Ascending aorta (tissue), 2 donors: ENCODE results near the gene DHPS. TPM values are rescaled to one million over a fixed set of nuclear protein-coding genes. Genes with fewer than 3 reads are reported as not detected.
"Not testable (repeated sequence)": the region's sequence is repeated elsewhere in the genome, so short reads cannot be mapped to it uniquely, and the experiment has no call there.

Experiments used
- DNase-seq, 2 donors: peaks; one replicate each; pipeline ENCODE4 v3.0.0-alpha.2; 2019; ENCODE audit warnings: low spot score in 2 of 2
- H3K27ac ChIP-seq, 2 donors: fragments of 200-600 bp; sonication (generic); one replicate each; pipeline ENCODE4 v1.5.1; 2016 to 2017; ENCODE audit warnings: mild to moderate bottlenecking in 1 of 2
- H3K27me3 ChIP-seq: fragments of 200-600 bp; sonication (generic); one replicate; pipeline ENCODE4 v1.5.1; 2017
- H3K36me3 ChIP-seq, 2 donors: fragments of 200-600 bp; sonication (generic); one replicate each; pipeline ENCODE4 v1.5.1; 2016
- H3K4me1 ChIP-seq, 2 donors: fragments of 200-600 bp; sonication (generic); one replicate each; pipeline ENCODE4 v1.5.1; 2016 to 2017; ENCODE audit warnings: mild to moderate bottlenecking in 1 of 2
- H3K4me3 ChIP-seq, 2 donors: fragments of 200-600 bp; sonication (generic); one replicate each; pipeline ENCODE4 v1.5.1; 2016 to 2017; ENCODE audit warnings: mild to moderate bottlenecking in 1 of 2
- H3K9me3 ChIP-seq, 2 donors: fragments of 200-600 bp; sonication (generic); one replicate each; pipeline ENCODE4 v1.5.1; 2016
- intact Hi-C: fragments of 100-400 bp; cut with DNase I; formaldehyde crosslinking; loops from one replicate; pipeline ENCODE4 v1.15.1; 2023
- total RNA-seq: library from RNA; depleted of rRNA; stranded (reverse); fragments of >200 nt; gene quantifications from one replicate; pipeline ENCODE4 v1.1.0, GENCODE V29; 2016
- TF ChIP-seq, protein P1 (sequence below), 3 experiments: fragments of 200-600 bp in 2 of 3; fragments of 450-650 bp in 1 of 3; sonication (generic) in 2 of 3; IDR thresholded peaks; one replicate each; pipeline ENCODE4 v1.5.1; 2016 to 2019; ENCODE audit warnings: antibody characterized with exemption in 3 of 3, mild to moderate bottlenecking in 1 of 3, moderate library complexity in 1 of 3

DHPS gene
- total RNA-seq, 1 donor from 2014 or later: 160 TPM

DNA sequence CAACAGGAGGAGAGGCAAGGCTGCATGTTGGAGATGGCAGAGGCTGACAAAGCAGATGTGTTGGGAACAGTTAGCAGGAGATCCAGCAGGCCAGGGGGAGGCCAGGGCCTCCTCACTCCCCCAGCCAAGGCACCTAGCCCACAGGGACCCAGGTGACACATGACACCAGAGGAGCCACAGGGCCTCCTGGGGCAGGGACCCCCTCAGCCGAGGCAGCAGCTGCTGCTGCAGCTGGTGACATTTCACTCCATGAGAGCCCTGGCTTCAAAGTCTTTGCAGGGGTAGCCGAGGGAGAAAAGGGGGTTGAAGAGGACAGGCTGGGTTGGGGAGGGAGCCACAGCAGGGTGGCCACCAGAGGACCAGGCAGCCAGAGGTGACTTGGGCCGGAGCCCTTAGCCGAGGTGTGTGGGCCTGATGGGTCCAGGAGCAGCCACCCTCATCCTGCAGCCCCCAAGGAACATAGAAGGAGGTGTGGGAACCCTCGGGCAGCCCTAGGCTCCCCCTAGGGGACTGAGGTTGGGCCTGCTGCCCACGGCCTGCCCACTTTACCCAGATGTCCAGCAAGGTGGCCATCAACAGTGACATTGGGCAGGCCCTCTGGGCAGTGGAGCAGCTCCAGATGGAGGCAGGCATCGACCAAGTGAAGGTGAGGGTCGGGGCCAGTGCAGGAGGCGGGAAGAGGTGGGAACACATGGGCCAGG lies 6.0 kb upstream of the DHPS start, which contains the start of gene GNG14:
TSS of gene GNG14 (plus strand) at position 503 of the 701 bp plus-strand sequence. CDS start at position 554, 51 bp downstream.
- DNase-seq: no peak
- Histone ChIP-seq H3K4me3 (no peak within 1 kb of the TSS), H3K36me3 (no peaks in the 10 kb centered on the region), H3K27me3 (no peaks in the 10 kb centered on the region), H3K9me3 (no peaks in the 10 kb centered on the region), H3K4me1 (no peaks in the 10 kb centered on the region), H3K27ac (no peak within 1 kb of the TSS)
- TF ChIP-seq, protein P1, sequence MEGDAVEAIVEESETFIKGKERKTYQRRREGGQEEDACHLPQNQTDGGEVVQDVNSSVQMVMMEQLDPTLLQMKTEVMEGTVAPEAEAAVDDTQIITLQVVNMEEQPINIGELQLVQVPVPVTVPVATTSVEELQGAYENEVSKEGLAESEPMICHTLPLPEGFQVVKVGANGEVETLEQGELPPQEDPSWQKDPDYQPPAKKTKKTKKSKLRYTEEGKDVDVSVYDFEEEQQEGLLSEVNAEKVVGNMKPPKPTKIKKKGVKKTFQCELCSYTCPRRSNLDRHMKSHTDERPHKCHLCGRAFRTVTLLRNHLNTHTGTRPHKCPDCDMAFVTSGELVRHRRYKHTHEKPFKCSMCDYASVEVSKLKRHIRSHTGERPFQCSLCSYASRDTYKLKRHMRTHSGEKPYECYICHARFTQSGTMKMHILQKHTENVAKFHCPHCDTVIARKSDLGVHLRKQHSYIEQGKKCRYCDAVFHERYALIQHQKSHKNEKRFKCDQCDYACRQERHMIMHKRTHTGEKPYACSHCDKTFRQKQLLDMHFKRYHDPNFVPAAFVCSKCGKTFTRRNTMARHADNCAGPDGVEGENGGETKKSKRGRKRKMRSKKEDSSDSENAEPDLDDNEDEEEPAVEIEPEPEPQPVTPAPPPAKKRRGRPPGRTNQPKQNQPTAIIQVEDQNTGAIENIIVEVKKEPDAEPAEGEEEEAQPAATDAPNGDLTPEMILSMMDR (IDR thresholded peaks at IDR 0.05): no peak
- intact Hi-C loops: no loop called here

DNA sequence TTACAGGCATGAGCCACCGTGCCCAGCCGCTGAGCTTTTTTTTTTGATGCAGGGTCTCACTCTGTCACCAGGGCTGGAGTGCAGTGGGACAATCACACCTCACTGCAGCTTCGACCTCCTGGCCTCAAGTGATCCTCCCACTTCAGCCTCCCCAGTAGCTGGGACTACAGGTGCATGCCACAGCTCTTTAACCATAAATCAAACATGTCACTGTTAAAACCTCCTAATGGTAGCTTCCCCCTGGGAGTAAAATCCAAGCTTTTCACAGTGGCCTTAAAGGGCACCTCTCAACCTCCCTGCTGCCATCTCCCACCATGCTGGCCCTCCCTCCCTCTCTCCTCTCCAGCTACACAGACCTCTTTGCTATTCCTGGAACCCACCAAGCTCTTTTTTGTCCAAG lies 4.2 kb upstream of the DHPS start:
- H3K27me3 ChIP-seq: no peaks in the 10 kb centered on the region
- DNase-seq: no peak
- intact Hi-C loops: no loop called here
- H3K36me3 ChIP-seq: no peaks in the 10 kb centered on the region
- no peak overlapping the region for H3K4me3 ChIP-seq
- H3K9me3 ChIP-seq: no peaks in the 10 kb centered on the region
- TF ChIP-seq, protein P1 (IDR thresholded peaks at IDR 0.05): no peak
- peaks cover 0 to under 1% of the 10 kb centered on the region in 2 donors for H3K4me1 ChIP-seq
- no peak overlapping the region for H3K27ac ChIP-seq

DNA sequence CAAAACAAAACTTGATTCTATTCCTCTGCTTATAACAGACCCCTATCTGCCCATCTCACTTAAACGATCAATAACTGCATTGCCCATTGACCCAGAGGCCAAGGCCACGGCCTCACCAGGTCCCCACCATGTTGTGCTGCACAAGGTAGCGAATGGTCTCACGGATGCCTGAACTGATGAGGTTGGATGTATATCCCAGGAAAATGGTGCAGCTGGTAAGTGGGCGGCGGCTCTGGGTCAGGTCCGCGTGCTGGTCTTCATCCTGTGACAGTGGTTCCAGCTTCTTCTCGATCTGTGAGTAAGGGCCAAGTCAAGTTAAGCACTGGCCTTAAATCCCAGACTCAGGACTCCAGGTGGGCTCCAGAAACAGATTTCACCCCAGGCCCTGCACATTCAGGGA lies 1.6 kb downstream of the DHPS start:
- no peak for DNase-seq
- intact Hi-C loops: loop anchor here (5.0 kb wide), 1 partner anchor 57 kb away; the partner anchor contains the start of gene GET3
- H3K36me3 ChIP-seq: peaks cover 40 to 50% of the 10 kb centered on the region in 2 donors
- no peaks in the 10 kb centered on the region for H3K27me3 ChIP-seq
- no peak overlapping the region for H3K27ac ChIP-seq
- peaks cover 0 to 9% of the 10 kb centered on the region in 2 donors for H3K4me1 ChIP-seq
- H3K4me3 ChIP-seq: no peak overlapping the region
- H3K9me3 ChIP-seq: no peaks in the 10 kb centered on the region
- TF ChIP-seq, protein P1 (IDR thresholded peaks at IDR 0.05): no peak

DNA sequence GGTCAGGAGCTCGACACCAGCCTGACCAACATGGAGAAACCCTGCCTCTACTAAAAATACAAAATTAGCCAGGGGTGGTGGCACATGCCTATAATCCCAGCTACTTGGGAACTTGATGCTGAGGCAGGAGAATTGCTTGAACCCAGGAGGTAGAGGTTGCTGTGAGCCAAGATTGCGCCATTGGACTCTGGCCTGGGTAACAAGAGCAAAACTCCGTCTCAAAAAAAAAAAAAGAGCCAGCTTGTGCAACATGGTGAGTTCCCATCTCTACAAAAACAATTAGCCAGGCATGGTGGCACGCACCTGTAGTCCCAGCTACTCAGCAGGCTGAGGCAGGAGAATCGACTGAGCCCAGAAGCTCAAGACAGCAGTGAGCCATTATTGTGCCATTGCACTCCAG lies 3.6 kb downstream of the DHPS start:
- H3K9me3 ChIP-seq, DNase-seq, H3K27me3 ChIP-seq, H3K4me1 ChIP-seq, H3K27ac ChIP-seq, H3K4me3 ChIP-seq: not testable (repeated sequence)
- H3K36me3 ChIP-seq: peaks cover 55 to 68% of the 10 kb centered on the region in 2 donors
- intact Hi-C loops: loop anchor here (10.0 kb wide), 1 partner anchor 623 kb away; the partner anchor contains the start of gene ZNF878

DNA sequence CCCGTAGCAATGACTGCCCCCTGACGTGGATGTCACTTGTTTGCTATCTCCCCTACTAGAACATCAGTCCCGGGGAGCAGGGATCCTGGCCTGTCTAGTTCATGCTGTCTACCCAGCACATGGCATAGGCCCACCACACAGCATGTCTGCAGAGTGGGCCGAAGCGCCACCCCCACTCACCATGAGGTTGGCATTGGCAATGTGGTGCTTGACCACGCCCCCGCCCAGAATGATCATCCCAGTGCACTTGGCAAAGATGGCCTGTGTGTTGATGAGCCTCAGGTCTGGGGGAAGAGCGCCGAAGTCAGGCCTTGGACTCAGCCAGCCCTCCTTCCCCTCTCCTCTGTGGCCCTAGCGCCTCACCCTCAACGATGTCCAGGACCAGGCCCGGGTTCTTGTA lies 4.8 kb downstream of the DHPS start:
- Histone ChIP-seq H3K4me3 (no peak overlapping the region), H3K9me3 (no peaks in the 10 kb centered on the region), H3K27me3 (no peaks in the 10 kb centered on the region), H3K4me1 (peaks cover 0 to 9% of the 10 kb centered on the region in 2 donors), H3K27ac (no peak overlapping the region), H3K36me3 (peaks cover 55 to 76% of the 10 kb centered on the region in 2 donors)
- intact Hi-C loops: loop anchor here (2.0 to 10.0 kb wide), 2 partner anchors 170 to 622 kb away; partner anchors contain the start of gene ZNF878
- no peak for DNase-seq
- TF ChIP-seq, protein P1 (IDR thresholded peaks at IDR 0.05): no peak

DNA sequence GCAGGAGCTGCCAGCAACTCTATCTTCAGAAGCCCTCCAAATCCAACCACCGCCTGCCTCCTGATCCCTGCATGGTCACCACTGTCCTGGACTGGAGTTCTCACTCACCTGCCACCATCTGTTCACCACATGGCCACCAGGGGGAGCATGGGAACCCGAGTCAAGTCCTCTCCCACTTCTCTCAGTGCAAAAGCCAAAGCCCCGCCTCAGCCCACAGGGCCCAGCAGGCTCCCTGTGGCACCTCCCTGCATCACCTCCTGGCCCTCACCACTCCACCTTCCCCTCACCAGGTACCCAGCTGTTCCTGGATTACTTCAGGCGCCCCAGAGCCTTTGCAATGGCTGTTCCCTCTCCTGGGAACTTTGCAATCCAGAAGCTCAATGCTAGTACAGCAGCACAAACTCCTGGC lies 5.3 kb downstream of the DHPS start:
- H3K27me3 ChIP-seq: no peaks in the 10 kb centered on the region
- peaks cover 55 to 76% of the 10 kb centered on the region in 2 donors for H3K36me3 ChIP-seq
- peak in 1 of 2 donors; percentile 85 for DNase-seq
- H3K9me3 ChIP-seq: no peaks in the 10 kb centered on the region
- peaks cover 0 to 9% of the 10 kb centered on the region in 2 donors for H3K4me1 ChIP-seq
- intact Hi-C loops: loop anchor here (2.0 to 10.0 kb wide), 2 partner anchors 170 to 622 kb away; partner anchors contain the start of gene ZNF878
- no peak overlapping the region for H3K27ac ChIP-seq
- no peak overlapping the region for H3K4me3 ChIP-seq
- TF ChIP-seq, protein P1 (IDR thresholded peaks at IDR 0.05): peak; percentile 68 to 82 (median 78)
